HG03196 (cell line): ENCODE results near the gene PARD6G.
A peak's percentile ranks its signal among the peaks of the same experiment; 100 is the strongest.

Source experiments
- ATAC-seq: cut with Tn5 transposase; IDR thresholded peaks from one replicate; pipeline ENCODE4 v1.9.1; 2021; ENCODE audit not compliant: unreplicated experiment

The PARD6G gene

DNA sequence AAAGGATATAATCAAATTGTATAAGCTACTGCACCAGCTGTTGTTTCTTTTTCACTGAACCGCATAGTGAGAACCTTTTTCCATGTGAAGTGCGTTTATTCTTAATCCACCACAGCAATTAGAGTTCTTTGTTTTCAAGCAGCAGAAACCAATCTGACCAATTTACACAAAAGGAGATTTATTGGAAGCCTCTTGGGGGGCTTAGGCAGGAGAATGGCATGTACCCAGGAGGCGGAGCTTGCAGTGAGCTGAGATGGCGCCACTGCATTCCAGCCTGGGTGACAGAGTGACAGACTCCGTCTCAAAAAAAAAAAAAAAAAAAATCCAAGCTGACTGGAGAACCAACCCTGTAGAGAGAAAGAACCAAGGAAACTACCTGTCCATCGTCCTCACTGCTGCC, 128.2 kb downstream of the PARD6G start:
- no peak for ATAC-seq

DNA sequence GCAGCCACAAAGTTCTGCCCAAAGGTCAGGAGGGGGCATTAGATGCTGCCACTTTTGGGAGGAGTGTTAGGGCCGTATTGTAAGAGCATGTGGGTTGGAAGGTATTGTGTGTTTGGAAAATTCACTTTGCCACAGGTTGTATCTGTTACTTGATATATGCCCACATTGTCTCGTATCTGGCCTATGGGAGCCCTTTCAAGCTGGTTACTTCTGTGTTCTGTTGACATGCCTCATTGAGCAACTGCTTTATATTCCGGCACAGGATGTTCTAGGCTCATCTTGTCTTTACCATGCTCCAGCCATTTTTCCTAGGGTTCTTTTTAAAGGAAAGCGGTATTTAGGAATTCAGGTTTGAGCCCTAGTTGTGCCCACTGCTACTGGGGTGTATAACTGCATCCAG, 132.3 kb downstream of the PARD6G start:
- ATAC-seq: no peak

DNA sequence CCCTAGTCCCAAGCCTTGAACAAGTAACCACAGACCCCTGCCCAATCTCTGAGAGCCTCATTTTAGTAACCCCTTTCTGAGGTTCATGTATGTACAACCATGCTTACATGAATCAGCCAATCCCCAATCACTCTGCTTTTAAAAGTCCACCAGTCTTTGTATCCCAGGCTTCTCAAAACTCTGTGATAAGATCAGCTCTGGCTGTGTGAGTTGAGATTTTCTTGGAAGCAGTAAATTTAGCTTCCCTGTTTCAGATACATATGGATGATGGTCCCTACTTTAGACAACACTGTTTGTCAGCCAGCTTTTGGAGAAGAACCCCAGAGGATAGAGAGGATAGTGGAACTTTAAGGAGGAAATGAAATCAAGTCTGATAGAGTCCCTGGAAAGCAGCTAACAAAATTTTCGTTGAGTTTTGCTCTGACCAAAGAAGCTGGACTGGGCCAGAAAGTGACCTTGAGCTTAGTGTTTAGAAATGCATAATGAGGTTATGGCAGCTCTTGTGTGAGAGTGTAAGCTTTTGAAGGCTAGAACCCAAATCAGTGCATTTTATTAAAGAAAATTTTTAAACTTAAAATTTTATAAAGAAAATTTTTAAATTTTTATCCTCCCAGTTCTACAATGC, 134.6 kb downstream of the PARD6G start:
- ATAC-seq: no peak

DNA sequence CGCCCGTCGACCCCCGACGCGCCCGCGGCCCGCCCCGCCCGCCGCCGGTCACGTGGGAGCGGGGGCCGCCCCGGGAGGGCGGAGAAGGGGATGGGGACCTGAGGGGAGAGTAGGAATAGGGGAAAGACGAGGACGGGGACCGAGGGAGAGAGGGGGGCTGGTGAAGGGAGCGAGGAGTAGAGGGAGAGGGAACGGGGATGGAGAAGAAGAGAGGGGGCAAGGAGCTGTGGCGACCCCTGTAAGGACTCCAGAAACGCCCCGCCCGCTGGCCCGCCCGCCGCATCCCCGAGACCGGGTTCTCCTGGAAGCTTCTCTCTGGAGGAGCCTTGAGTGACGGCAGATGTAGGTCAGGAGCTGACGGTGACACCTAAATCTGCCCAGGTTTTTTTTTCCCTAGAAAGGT, 137.6 kb downstream of the PARD6G start:
- peak; percentile 24 for ATAC-seq

DNA sequence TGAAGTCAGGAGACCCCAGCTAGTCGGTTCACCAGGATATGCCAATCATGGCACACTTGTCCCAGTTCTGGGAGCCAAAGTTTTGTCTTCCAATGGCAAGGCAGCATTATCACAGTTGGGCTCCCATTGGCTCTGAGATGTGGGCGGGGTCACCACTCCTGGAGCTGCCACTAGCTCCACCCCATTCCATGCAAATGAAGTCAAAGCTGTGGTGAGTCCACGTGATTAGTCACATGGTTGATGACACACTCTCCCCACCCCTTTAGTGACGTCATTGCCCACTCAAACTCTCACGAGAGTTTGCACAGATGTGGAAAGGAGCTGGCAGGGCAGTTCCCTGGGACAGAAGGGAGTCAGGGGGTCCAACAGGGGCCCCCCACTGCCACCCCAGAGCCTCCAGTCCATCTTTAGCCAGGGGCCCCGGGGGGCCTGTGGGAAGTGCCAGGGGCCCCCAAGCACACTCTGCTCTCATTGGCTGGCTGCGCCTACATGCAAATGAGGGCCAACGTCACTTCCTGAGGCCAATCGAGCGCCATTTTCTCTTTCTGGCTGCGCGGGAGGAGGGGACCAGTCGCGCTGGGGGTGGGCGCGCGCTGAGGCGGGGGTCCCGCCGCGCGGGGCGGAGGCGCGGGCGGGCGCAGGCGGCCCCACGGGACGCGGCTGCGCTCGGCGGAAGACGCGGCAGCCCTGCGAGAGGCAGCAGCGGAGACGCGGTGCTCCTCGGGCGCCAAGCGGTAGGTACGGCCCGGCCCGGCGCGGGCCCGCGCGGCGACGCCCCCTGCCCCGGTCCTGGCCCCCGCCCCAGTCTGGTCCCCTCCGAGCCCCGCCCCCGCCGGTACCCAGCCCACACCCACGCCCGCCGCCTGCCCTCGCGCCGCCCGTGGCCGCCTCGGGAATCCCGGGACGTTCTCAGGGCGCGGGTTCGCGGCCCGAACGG, 138.3 kb downstream of the PARD6G start, which contains the start of gene ADNP2:
TSS of gene ADNP2 (plus strand) at position 524 of the 937 bp plus-strand sequence. CDS start 8,281 bp downstream, outside the sequence.
- ATAC-seq: peak; percentile 53

DNA sequence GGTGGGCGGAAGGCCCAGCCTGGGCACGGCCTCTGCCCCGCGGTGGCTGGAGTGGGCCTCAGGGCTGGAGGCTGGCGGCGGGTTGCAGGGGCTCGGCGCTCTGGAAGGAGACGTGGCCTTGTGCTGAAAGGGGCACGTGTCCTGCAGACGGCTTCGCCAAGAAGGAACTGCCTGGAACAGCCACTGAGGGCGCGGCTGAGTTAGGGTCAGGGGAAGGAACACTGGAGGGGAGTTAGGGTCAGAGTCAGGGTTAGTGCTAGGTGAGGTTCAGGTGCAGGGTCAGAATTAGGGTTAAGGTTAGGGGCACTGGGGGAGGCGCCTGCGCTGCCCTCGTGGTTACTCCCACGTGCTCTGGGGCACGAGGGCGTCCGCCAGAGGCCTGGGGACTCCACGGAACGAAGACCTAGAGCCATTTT, 139.2 kb downstream of the PARD6G start:
- ATAC-seq: no peak

DNA sequence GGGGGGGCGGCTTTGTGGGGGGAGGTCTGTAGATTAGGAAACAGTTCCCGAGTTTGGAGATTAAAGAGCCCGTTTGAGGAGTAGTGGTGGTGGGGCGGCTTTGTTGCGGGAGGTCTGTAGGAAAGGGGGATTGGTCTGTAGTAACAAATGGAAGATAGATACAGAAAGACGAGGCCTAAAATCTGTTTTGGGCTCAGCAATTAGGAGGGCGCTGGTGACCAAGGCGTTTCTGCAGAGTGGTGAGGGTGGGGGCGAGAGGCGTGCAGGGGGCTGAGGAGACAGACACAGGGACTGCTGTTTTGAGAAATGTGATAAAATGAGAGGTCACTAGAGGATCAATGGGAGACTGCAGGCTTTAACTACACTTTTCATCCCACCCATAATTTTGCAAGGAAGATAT, 139.9 kb downstream of the PARD6G start:
- ATAC-seq: no peak
